IMR-90 (cell line): Measurements from ENCODE around the gene PRKCH. TPM values are rescaled to one million over a fixed set of nuclear protein-coding genes. Genes with fewer than 3 reads are reported as not detected.

ENCODE experiments used
- ATAC-seq: fragments of 200-7000 bp; cut with Tn5 transposase; 2 replicates; pipeline ENCODE4 v1.9.1; 2020; ENCODE audit warnings: low read depth, mild to moderate bottlenecking, moderate library complexity
- BruUV-seq: library from RNA; stranded (reverse); fragments of 400-500 nt; replicated peaks from 2 replicates; lab custom pipeline; 2021; lab: Mats Ljungman, UMichigan
- CTCF ChIA-PET: fragments of 300-600 bp; formaldehyde crosslinking; extraction: SDS; loops from one replicate; lab custom pipeline; 2021; ENCODE audit warnings: antibody characterized with exemption; lab: Yijun Ruan, JAX
- POLR2A ChIA-PET: fragments of 300-600 bp; sonication (Branson Sonifier 250); formaldehyde crosslinking; loops from one replicate; lab custom pipeline; 2022; ENCODE audit warnings: antibody characterized with exemption; ENCODE audit not compliant: unreplicated experiment; lab: Charles Lee
- DNase-seq: peaks from one replicate; pipeline ENCODE4 v3.0.0; 2013
- H2AFZ ChIP-seq: replicated peaks from 2 replicates; pipeline ENCODE3; 2013; ENCODE audit warnings: low read length, mild to moderate bottlenecking; ENCODE audit not compliant: poor library complexity
- H2AK5ac ChIP-seq: 2 replicates; pipeline ENCODE4 v1.6.1; 2013; ENCODE audit warnings: low read depth, low read length, inconsistent platforms
- H2AK9ac ChIP-seq: replicated peaks from 2 replicates; pipeline ENCODE3; 2013; ENCODE audit warnings: mild to moderate bottlenecking, low read depth, low read length, moderate library complexity; ENCODE audit not compliant: poor library complexity
- H2BK120ac ChIP-seq: 2 replicates; pipeline ENCODE4 v1.6.1; 2013; ENCODE audit warnings: low read depth, low read length, inconsistent platforms
- H2BK15ac ChIP-seq: 3 replicates; pipeline ENCODE4 v1.6.1; 2013; ENCODE audit warnings: low read depth, low read length, inconsistent platforms
- H2BK20ac ChIP-seq: 2 replicates; pipeline ENCODE4 v1.6.1; 2013; ENCODE audit warnings: low read depth, mild to moderate bottlenecking, inconsistent platforms, low read length, moderate library complexity
- H2BK5ac ChIP-seq: 2 replicates; pipeline ENCODE4 v1.6.1; 2013; ENCODE audit warnings: mild to moderate bottlenecking, low read depth, low read length, inconsistent platforms; ENCODE audit not compliant: poor library complexity, severe bottlenecking
- H3K14ac ChIP-seq: replicated peaks from 2 replicates; pipeline ENCODE4 v1.6.1; 2013; ENCODE audit warnings: low read depth, low read length, inconsistent platforms
- H3K18ac ChIP-seq: 2 replicates; pipeline ENCODE4 v1.6.1; 2013; ENCODE audit warnings: low read depth, low read length, control low read depth
- H3K23ac ChIP-seq: 2 replicates; pipeline ENCODE4 v1.6.1; 2013; ENCODE audit warnings: low read depth, low read length, inconsistent platforms
- H3K27ac ChIP-seq: 2 replicates; pipeline ENCODE4 v1.5.1; 2013; ENCODE audit warnings: mild to moderate bottlenecking, control low read depth, low read length; ENCODE audit not compliant: insufficient read depth
- H3K27me3 ChIP-seq: 2 replicates; pipeline ENCODE4 v1.6.1; 2013; ENCODE audit warnings: low read length; ENCODE audit not compliant: control insufficient read depth, insufficient read depth
- H3K36me3 ChIP-seq: 2 replicates; pipeline ENCODE4 v1.6.1; 2013; ENCODE audit warnings: low read length, mixed read lengths; ENCODE audit not compliant: control insufficient read depth, insufficient read depth
- H3K4ac ChIP-seq: 2 replicates; pipeline ENCODE4 v1.6.1; 2013; ENCODE audit warnings: low read depth, low read length, inconsistent platforms
- H3K4me1 ChIP-seq: 2 replicates; pipeline ENCODE4 v1.6.1; 2013; ENCODE audit warnings: low read length, mixed read lengths; ENCODE audit not compliant: control insufficient read depth, insufficient read depth
- H3K4me2 ChIP-seq: 2 replicates; pipeline ENCODE4 v1.6.1; 2013; ENCODE audit warnings: low read depth, mild to moderate bottlenecking, control low read depth, low read length, moderate library complexity
- H3K4me3 ChIP-seq: 2 replicates; pipeline ENCODE4 v1.5.1; 2013; ENCODE audit warnings: low read depth, mild to moderate bottlenecking, control low read depth, low read length, moderate library complexity; ENCODE audit not compliant: insufficient read depth
- H3K56ac ChIP-seq: 2 replicates; pipeline ENCODE4 v1.6.1; 2013; ENCODE audit warnings: low read length, inconsistent platforms; ENCODE audit not compliant: insufficient read depth; ENCODE audit errors: extremely low read depth
- H3K79me1 ChIP-seq, 2 experiments: 2 replicates each; pipeline ENCODE4 v1.6.1; 2013; ENCODE audit warnings: low read length in 2 of 2, inconsistent platforms in 1 of 2, low read depth in 1 of 2
- H3K9ac ChIP-seq: 2 replicates; pipeline ENCODE4 v1.6.1; 2013; ENCODE audit warnings: low read depth, low read length, control low read depth
- H3K9me1 ChIP-seq: 2 replicates; pipeline ENCODE4 v1.6.1; 2013; ENCODE audit warnings: low read length, inconsistent platforms; ENCODE audit not compliant: insufficient read depth
- H3K9me3 ChIP-seq: 2 replicates; pipeline ENCODE4 v1.6.1; 2013; ENCODE audit warnings: low read length; ENCODE audit not compliant: control insufficient read depth, insufficient read depth
- H4K20me1 ChIP-seq: 2 replicates; pipeline ENCODE4 v1.6.1; 2013; ENCODE audit warnings: low read length, inconsistent platforms; ENCODE audit not compliant: insufficient read depth
- H4K5ac ChIP-seq: 2 replicates; pipeline ENCODE4 v1.6.1; 2013; ENCODE audit warnings: mild to moderate bottlenecking, low read depth, low read length, control low read depth
- H4K8ac ChIP-seq, 2 experiments: 2 replicates each; pipeline ENCODE4 v1.6.1; 2013; ENCODE audit warnings: low read depth in 2 of 2, low read length in 2 of 2, control low read depth in 1 of 2, inconsistent platforms in 1 of 2
- H4K91ac ChIP-seq: 2 replicates; pipeline ENCODE4 v1.6.1; 2013; ENCODE audit warnings: low read depth, low read length, inconsistent platforms; ENCODE audit not compliant: insufficient read depth
- BHLHE40 ChIP-seq: fragments of 150-350 bp; IDR thresholded peaks from 2 replicates; pipeline ENCODE4 v1.6.1; 2016; ENCODE audit warnings: mild to moderate bottlenecking, low read depth, low read length
- CEBPB ChIP-seq: IDR thresholded peaks from 2 replicates; pipeline ENCODE4 v1.6.1; 2012; ENCODE audit warnings: low read depth, low read length, improper control_type of control experiment
- CHD1 ChIP-seq: IDR thresholded peaks from 2 replicates; pipeline ENCODE4 v1.6.1; 2012; ENCODE audit warnings: low read depth, low read length, improper control_type of control experiment
- MAFK ChIP-seq: IDR thresholded peaks from 2 replicates; pipeline ENCODE4 v1.6.1; 2012; ENCODE audit warnings: low read depth, low read length, improper control_type of control experiment
- MXI1 ChIP-seq: IDR thresholded peaks from 2 replicates; pipeline ENCODE4 v1.6.1; 2012; ENCODE audit warnings: low read depth, mild to moderate bottlenecking, low read length, moderate library complexity, borderline replicate concordance
- NFE2L2 ChIP-seq: fragments of 150-350 bp; IDR thresholded peaks from 2 replicates; pipeline ENCODE4 v1.6.1; 2016; ENCODE audit warnings: low read depth, mild to moderate bottlenecking, low read length
- POLR2A ChIP-seq: IDR thresholded peaks from 2 replicates; pipeline ENCODE4 v1.6.1; 2012; ENCODE audit warnings: mild to moderate bottlenecking, low read depth, low read length
- RCOR1 ChIP-seq: IDR thresholded peaks from 2 replicates; pipeline ENCODE4 v1.6.1; 2012; ENCODE audit warnings: mild to moderate bottlenecking, low read length, improper control_type of control experiment; ENCODE audit not compliant: insufficient replicate concordance
- RFX5 ChIP-seq: IDR thresholded peaks from 2 replicates; pipeline ENCODE4 v1.8.0; 2012; ENCODE audit warnings: low read depth, mild to moderate bottlenecking, low read length, moderate library complexity
- WGBS, 2 experiments: methylation state at CpG; one replicate each; pipeline versions ENCODE4 v1.1.5 to v1.1.7; 2013; ENCODE audit warnings: missing lambda C conversion rate in 2 of 2; ENCODE audit not compliant: insufficient read length in 1 of 2; ENCODE audit errors: extremely low coverage in 2 of 2; 5-methylcytosine and 5-hydroxymethylcytosine counted together
- dilution Hi-C: fragments of 300-500 bp; cut with HindIII; formaldehyde crosslinking; loops from one replicate; pipeline ENCODE4 v1.14.3; 2018; ENCODE audit warnings: low sequenced_read_pairs; ENCODE audit not compliant: unreplicated experiment
- in situ Hi-C: fragments of 300-500 bp; cut with MboI; formaldehyde crosslinking; loops from 3 replicates; pipeline ENCODE4 v1.14.3; 2019; ENCODE audit warnings: low sequenced_read_pairs, inconsistent platforms, mixed read lengths
- intact Hi-C: fragments of 100-400 bp; cut with micrococcal nuclease; formaldehyde crosslinking; loops from 2 replicates; pipeline ENCODE4 v1.10.0; 2022
- polyA plus RNA-seq, 3 experiments: library from polyadenylated mRNA; depleted of rRNA; stranded (reverse); fragments of >200 nt; gene quantifications; 2 replicates each; pipeline ENCODE4 v1.2.3, GENCODE V29; 2012; ENCODE audit warnings: low replicate concordance in 1 of 3
- total RNA-seq: library from RNA; depleted of rRNA; stranded (reverse); fragments of >200 nt; gene quantifications from 2 replicates; pipeline ENCODE4 v1.2.3, GENCODE V29; 2012
- TF ChIP-seq, protein P1 (sequence below): fragments of 150-350 bp; IDR thresholded peaks from 2 replicates; pipeline ENCODE4 v1.6.1; 2016; ENCODE audit warnings: low read depth, mild to moderate bottlenecking, low read length, moderate library complexity, borderline replicate concordance
- TF ChIP-seq, protein P2 (sequence below): conservative IDR thresholded peaks from 2 replicates; pipeline ENCODE4 v1.5.1; 2012; ENCODE audit warnings: mild to moderate bottlenecking, low read depth, low read length, improper control_type of control experiment

PRKCH gene
- total and polyA plus RNA-seq, 2 of the 4 experiments (the other 2 are of a cell fraction): 1.6 to 2.3 TPM

DNA sequence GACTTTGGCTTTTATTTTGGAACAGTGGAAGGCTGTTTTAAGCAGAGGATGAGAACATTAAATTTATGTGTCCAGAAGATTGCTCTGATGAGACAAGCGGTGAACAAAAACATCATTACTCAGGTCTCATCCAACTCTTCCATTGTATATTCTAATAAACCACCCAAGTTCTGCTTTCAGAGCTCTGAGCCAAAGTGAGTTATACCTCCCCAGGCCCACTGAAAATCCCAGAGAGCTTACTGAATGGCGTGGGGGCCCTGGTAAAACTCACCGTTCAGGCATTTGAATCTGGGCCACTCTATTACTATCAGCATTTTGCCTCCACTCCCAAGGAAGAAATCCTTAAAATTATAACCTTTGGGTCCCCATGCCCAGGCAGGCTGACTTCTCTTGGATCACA is 251.9 kb downstream of the PRKCH start:
- Histone ChIP-seq H3K9ac (no peak overlapping the region), H2AK9ac (no peak overlapping the region), H3K9me3 (no peaks in the 10 kb centered on the region), H3K4me2 (peak overlapping the region; percentile 3; the same call in 1 of the 2 replicates), H3K9me1 (peaks cover 15% of the 10 kb centered on the region), H3K14ac (peak overlapping the region; percentile 66), H2BK5ac (peak overlapping the region; percentile 63), H4K91ac (peak overlapping the region; percentile 70), H4K8ac (peak overlapping the region; percentile 5 to 9), H4K5ac (peak overlapping the region; percentile 13; the same call in 1 of the 2 replicates), H2BK120ac (peak overlapping the region; percentile 78), H3K4me3 (no peak overlapping the region), H3K79me1 (peaks cover 4% of the 10 kb centered on the region in 2 experiments; a peak in 1 of 4 replicates), H3K4me1 (peaks cover 39% of the 10 kb centered on the region), H2AFZ (no peak overlapping the region), H3K4ac (peak overlapping the region; percentile 39; the same call in 1 of the 2 replicates), H2BK20ac (peak overlapping the region; percentile 73), H3K18ac (peak overlapping the region; percentile 17), H3K36me3 (no peaks in the 10 kb centered on the region), H4K20me1 (no peaks in the 10 kb centered on the region), H3K23ac (peak overlapping the region; percentile 25), H2BK15ac (peak overlapping the region; percentile 75; the same call in 2 of the 3 replicates), H3K56ac (no peak overlapping the region), H3K27me3 (no peaks in the 10 kb centered on the region), H2AK5ac (peak overlapping the region; percentile 18), H3K27ac (peak overlapping the region; percentile 41)
- dilution Hi-C loops (no loop called here), intact Hi-C loops (no loop called here), in situ Hi-C loops (loop anchor here (25.0 kb wide), 1 partner anchor 936 kb away; the partner anchor contains the start of gene SIX1)
- TF ChIP-seq, protein P1, sequence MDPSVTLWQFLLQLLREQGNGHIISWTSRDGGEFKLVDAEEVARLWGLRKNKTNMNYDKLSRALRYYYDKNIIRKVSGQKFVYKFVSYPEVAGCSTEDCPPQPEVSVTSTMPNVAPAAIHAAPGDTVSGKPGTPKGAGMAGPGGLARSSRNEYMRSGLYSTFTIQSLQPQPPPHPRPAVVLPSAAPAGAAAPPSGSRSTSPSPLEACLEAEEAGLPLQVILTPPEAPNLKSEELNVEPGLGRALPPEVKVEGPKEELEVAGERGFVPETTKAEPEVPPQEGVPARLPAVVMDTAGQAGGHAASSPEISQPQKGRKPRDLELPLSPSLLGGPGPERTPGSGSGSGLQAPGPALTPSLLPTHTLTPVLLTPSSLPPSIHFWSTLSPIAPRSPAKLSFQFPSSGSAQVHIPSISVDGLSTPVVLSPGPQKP: no peak
- TF ChIP-seq, protein P2, sequence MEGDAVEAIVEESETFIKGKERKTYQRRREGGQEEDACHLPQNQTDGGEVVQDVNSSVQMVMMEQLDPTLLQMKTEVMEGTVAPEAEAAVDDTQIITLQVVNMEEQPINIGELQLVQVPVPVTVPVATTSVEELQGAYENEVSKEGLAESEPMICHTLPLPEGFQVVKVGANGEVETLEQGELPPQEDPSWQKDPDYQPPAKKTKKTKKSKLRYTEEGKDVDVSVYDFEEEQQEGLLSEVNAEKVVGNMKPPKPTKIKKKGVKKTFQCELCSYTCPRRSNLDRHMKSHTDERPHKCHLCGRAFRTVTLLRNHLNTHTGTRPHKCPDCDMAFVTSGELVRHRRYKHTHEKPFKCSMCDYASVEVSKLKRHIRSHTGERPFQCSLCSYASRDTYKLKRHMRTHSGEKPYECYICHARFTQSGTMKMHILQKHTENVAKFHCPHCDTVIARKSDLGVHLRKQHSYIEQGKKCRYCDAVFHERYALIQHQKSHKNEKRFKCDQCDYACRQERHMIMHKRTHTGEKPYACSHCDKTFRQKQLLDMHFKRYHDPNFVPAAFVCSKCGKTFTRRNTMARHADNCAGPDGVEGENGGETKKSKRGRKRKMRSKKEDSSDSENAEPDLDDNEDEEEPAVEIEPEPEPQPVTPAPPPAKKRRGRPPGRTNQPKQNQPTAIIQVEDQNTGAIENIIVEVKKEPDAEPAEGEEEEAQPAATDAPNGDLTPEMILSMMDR: no peak
- no peak for TF ChIP-seq MAFK
- TF ChIP-seq MXI1: no peak
- no peak for TF ChIP-seq BHLHE40
- TF ChIP-seq RFX5: no peak
- TF ChIP-seq CHD1: no peak
- no peak for TF ChIP-seq CEBPB
- TF ChIP-seq POLR2A: no peak
- TF ChIP-seq RCOR1: no peak
- TF ChIP-seq NFE2L2: no peak
- DNase-seq (no peak), ATAC-seq (peak; percentile 6)
- CTCF ChIA-PET: no interaction called here
- POLR2A ChIA-PET: no interaction called here
- no CpG with 5 or more reads among the region's 3 CpGs for WGBS, 2 experiments
- BruUV-seq: no TSS peak
